HCT116 (cell line): ENCODE results near the gene CDK5R1. TPM values are rescaled to one million over a fixed set of nuclear protein-coding genes. Genes with fewer than 3 reads are reported as not detected.

ENCODE experiments used
- ATAC-seq: fragments of 200-7000 bp; cut with Tn5 transposase; 2 replicates; pipeline ENCODE4 v1.9.1; 2020; ENCODE audit warnings: mild to moderate bottlenecking, moderate library complexity
- BruUV-seq: library from RNA; stranded (reverse); fragments of 400-500 nt; replicated peaks from 2 replicates; lab custom pipeline; 2021; lab: Mats Ljungman, UMichigan
- CTCF ChIA-PET: fragments of 300-600 bp; sonication (Branson Sonifier 250); formaldehyde crosslinking; loops from one replicate; lab custom pipeline; 2021; ENCODE audit warnings: antibody characterized with exemption; lab: Charles Lee
- POLR2A ChIA-PET: fragments of 300-600, 350-600 bp; sonication (Branson Sonifier 250); formaldehyde crosslinking; loops from one replicate; lab custom pipeline; 2021; ENCODE audit warnings: antibody characterized with exemption; lab: Charles Lee
- RAD21 ChIA-PET, 2 experiments: fragments of 300-600 bp; sonication (Branson Sonifier 250); formaldehyde crosslinking; loops; one replicate each; lab custom pipeline; 2023; ENCODE audit warnings: low total read pairs in 2 of 2; ENCODE audit not compliant: uncharacterized antibody in 2 of 2, unreplicated experiment in 2 of 2, low non-redundant PET in 1 of 2; lab: Charles Lee
- DNase-seq: peaks from one replicate; pipeline ENCODE4 v3.0.0-alpha.2; 2010; ENCODE audit warnings: low read depth, low spot score
- H2AFZ ChIP-seq: fragments of 200-600 bp; shearing (Covaris generic), sonication (generic); 2 replicates; pipeline ENCODE4 v1.6.1; 2017; ENCODE audit warnings: low read depth, mixed run types, mixed read lengths, antibody characterized with exemption, low read length; ENCODE audit not compliant: poor library complexity, severe bottlenecking
- H3K27ac ChIP-seq: 2 replicates; pipeline ENCODE4 v1.5.1; 2012; ENCODE audit warnings: low read depth, low read length
- H3K27me3 ChIP-seq: fragments of 200-600 bp; sonication (generic); 2 replicates; pipeline ENCODE4 v1.6.1; 2016; ENCODE audit warnings: mixed run types, low read length, mixed read lengths; ENCODE audit not compliant: insufficient read depth
- H3K36me3 ChIP-seq, 2 experiments: fragments of 200-500 bp in 1 of 2; fragments of 200-600 bp in 1 of 2; sonication (Bioruptor generic) in 1 of 2; sonication (generic) in 1 of 2; 2 replicates each; pipeline versions ENCODE4 v1.5.1 to v1.6.1; 2014 to 2016; ENCODE audit warnings: low read length in 2 of 2, inconsistent platforms in 1 of 2, mixed read lengths in 1 of 2, mixed run types in 1 of 2; ENCODE audit not compliant: insufficient read depth in 2 of 2, control insufficient read depth in 1 of 2
- H3K4me1 ChIP-seq, 2 experiments: fragments of 200-600 bp in 1 of 2; sonication (generic) in 1 of 2; 2 replicates each; pipeline versions ENCODE4 v1.5.1 to v1.6.1; 2012 to 2017; ENCODE audit warnings: low read length in 2 of 2, inconsistent platforms in 1 of 2, mild to moderate bottlenecking in 1 of 2, mixed read lengths in 1 of 2, mixed run types in 1 of 2, moderate library complexity in 1 of 2; ENCODE audit not compliant: insufficient read depth in 2 of 2, control insufficient read depth in 1 of 2
- H3K4me2 ChIP-seq: fragments of 200-600 bp; sonication (generic); 2 replicates; pipeline ENCODE4 v1.6.1; 2017; ENCODE audit warnings: mixed run types, low read length, mixed read lengths
- H3K4me3 ChIP-seq, 2 experiments: fragments of 200-600 bp in 1 of 2; sonication (generic) in 1 of 2; replicated peaks in 1 of 2; 2 replicates each; pipeline ENCODE4 v1.5.1; 2011 to 2016; ENCODE audit warnings: low read length in 2 of 2, control low read depth in 1 of 2, low read depth in 1 of 2, mild to moderate bottlenecking in 1 of 2, mixed read lengths in 1 of 2, mixed run types in 1 of 2
- H3K79me2 ChIP-seq: fragments of 200-600 bp; sonication (generic); 2 replicates; pipeline ENCODE4 v1.6.1; 2017; ENCODE audit warnings: mild to moderate bottlenecking, mixed run types, low read length, moderate library complexity, mixed read lengths; ENCODE audit not compliant: insufficient read depth
- H3K9ac ChIP-seq: fragments of 200-600 bp; sonication (generic); 2 replicates; pipeline ENCODE4 v1.6.1; 2016; ENCODE audit warnings: low read length, mixed read lengths
- H3K9me2 ChIP-seq: fragments of 200-600 bp; sonication (generic), shearing (Covaris generic); 2 replicates; pipeline ENCODE4 v1.6.1; 2017; ENCODE audit warnings: mixed run types, mild to moderate bottlenecking, moderate library complexity; ENCODE audit not compliant: insufficient read depth
- H3K9me3 ChIP-seq, 2 experiments: fragments of 200-500 bp in 1 of 2; fragments of 200-600 bp in 1 of 2; sonication (Bioruptor generic) in 1 of 2; sonication (generic) in 1 of 2; 2 replicates each; pipeline ENCODE4 v1.6.1; 2014 to 2017; ENCODE audit warnings: low read length in 2 of 2, mixed read lengths in 2 of 2, inconsistent platforms in 1 of 2, low read depth in 1 of 2, mild to moderate bottlenecking in 1 of 2, mixed run types in 1 of 2, moderate library complexity in 1 of 2; ENCODE audit not compliant: control insufficient read depth in 1 of 2, insufficient read depth in 1 of 2
- H4K20me1 ChIP-seq: fragments of 200-600 bp; sonication (generic), shearing (Covaris generic); 2 replicates; pipeline ENCODE4 v1.6.1; 2017; ENCODE audit warnings: mixed run types, mild to moderate bottlenecking, moderate library complexity; ENCODE audit not compliant: insufficient read depth
- ATF3 ChIP-seq: IDR thresholded peaks from 2 replicates; pipeline ENCODE4 v1.6.1; 2012
- CEBPB ChIP-seq: IDR thresholded peaks from 2 replicates; pipeline ENCODE4 v1.6.1; 2012; ENCODE audit warnings: low read depth
- CTCF ChIP-seq, 3 experiments: fragments of 200-600 bp in 1 of 3; sonication (generic) in 1 of 3; IDR thresholded peaks in 2 of 3; conservative IDR thresholded peaks in 1 of 3; 2 replicates each; pipeline ENCODE4 v1.5.1; 2012 to 2017; ENCODE audit warnings: low read depth in 2 of 3, low read length in 2 of 3, antibody characterized with exemption in 1 of 3, borderline replicate concordance in 1 of 3, control low read depth in 1 of 3, mild to moderate bottlenecking in 1 of 3, mixed read lengths in 1 of 3, mixed run types in 1 of 3, moderate library complexity in 1 of 3; ENCODE audit not compliant: insufficient read depth in 1 of 3
- EGR1 ChIP-seq: IDR thresholded peaks from 2 replicates; pipeline ENCODE4 v1.6.1; 2012; ENCODE audit warnings: low read depth
- EZH2 ChIP-seq: fragments of 200-600 bp; sonication (generic); IDR thresholded peaks from 2 replicates; pipeline ENCODE4 v1.6.1; 2017; ENCODE audit warnings: antibody characterized with exemption, mixed run types
- EZH2phosphoT487 ChIP-seq: fragments of 200-600 bp; IDR thresholded peaks from 2 replicates; pipeline ENCODE4 v1.6.1; 2018; ENCODE audit warnings: antibody characterized with exemption, borderline replicate concordance
- JUND ChIP-seq: IDR thresholded peaks from 2 replicates; pipeline ENCODE4 v1.6.1; 2012
- MAX ChIP-seq: IDR thresholded peaks from 2 replicates; pipeline ENCODE4 v1.6.1; 2012
- POLR2AphosphoS5 ChIP-seq: IDR thresholded peaks from 2 replicates; pipeline ENCODE4 v1.6.1; 2011; ENCODE audit warnings: mild to moderate bottlenecking, low read depth, low read length, moderate library complexity
- RAD21 ChIP-seq: IDR thresholded peaks from 2 replicates; pipeline ENCODE4 v1.6.1; 2012; ENCODE audit warnings: low read depth, mild to moderate bottlenecking
- SIN3A ChIP-seq: IDR thresholded peaks from 2 replicates; pipeline ENCODE4 v1.6.1; 2012; ENCODE audit warnings: low read depth
- SRF ChIP-seq: IDR thresholded peaks from 2 replicates; pipeline ENCODE4 v1.6.1; 2012; ENCODE audit warnings: low read depth
- ZBTB33 ChIP-seq: IDR thresholded peaks from 2 replicates; pipeline ENCODE4 v1.6.1; 2011; ENCODE audit warnings: mild to moderate bottlenecking, low read length, moderate library complexity; ENCODE audit not compliant: insufficient replicate concordance; ENCODE audit errors: extremely low read depth
- ZFX ChIP-seq: fragments of 450-650 bp; IDR thresholded peaks from 2 replicates; pipeline ENCODE4 v1.6.1; 2017
- ZNF274 ChIP-seq: fragments of 200-500 bp; sonication (Bioruptor generic); IDR thresholded peaks from 2 replicates; pipeline ENCODE4 v1.6.1; 2014; ENCODE audit warnings: mild to moderate bottlenecking, low read depth, low read length, inconsistent platforms
- intact Hi-C: fragments of 100-400 bp; cut with micrococcal nuclease; formaldehyde crosslinking; loops from 2 replicates; pipeline ENCODE4 v1.10.0; 2022
- total RNA-seq: library from RNA; stranded (reverse); gene quantifications from one replicate; pipeline ENCODE4 v1.2.1, GENCODE V29; 2021; ENCODE audit not compliant: unreplicated experiment

The CDK5R1 gene
- total RNA-seq, 1 experiment from 2014 or later, result 5.4 TPM

DNA sequence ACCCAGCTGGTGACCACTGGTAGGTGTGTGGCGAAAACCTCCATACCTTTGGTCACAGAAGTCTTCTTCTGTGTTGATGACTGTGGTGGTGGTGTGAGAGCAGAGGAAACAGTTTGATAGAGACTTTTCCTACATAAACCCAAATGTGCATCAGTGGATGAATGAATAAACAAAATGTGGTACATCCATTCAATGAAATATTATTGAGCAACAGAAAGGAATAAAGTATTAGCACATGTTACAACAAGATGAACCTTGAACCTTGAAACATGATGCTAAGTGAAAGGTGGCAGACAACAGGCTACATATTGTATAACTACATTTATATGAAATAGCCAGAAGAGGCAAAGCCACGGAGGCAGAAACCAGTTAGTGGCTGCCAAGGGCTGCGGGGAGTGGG is 15.2 kb downstream of the CDK5R1 start (continued):
- TF ChIP-seq CTCF (IDR thresholded peaks at IDR 0.05 in 2 of 3, conservative IDR thresholded peaks at IDR 0.05 in 1 of 3; ENCODE audit: borderline replicate concordance in 1 of 3, insufficient read depth in 1 of 3, low read depth in 2 of 3, low read length in 2 of 3) (no peak), EZH2phosphoT487 (no peak), POLR2AphosphoS5 (no peak), EGR1 (no peak), SIN3A (no peak), SRF (no peak), ATF3 (no peak), RAD21 (no peak), ZFX (no peak), ZNF274 (no peak), ZBTB33 (no peak), CEBPB (no peak)

GRCh38 chr17:32502710-32503109 is 15.9 kb downstream of the CDK5R1 start:
- H3K4me1 ChIP-seq, result peaks cover 27 to 36% of the 10 kb centered on the region in 2 experiments

More at GRCh38 chr17:32502710-32503109, 15.9 kb downstream of the CDK5R1 start:
- intact Hi-C loops, result no loop called here
- BruUV-seq, result no TSS peak
- DNase-seq (no peak), ATAC-seq (no peak)
- 0 out of 2 replicates have a peak overlapping the region, but pooled peaks have one; percentile 20 for H3K9ac ChIP-seq
- H3K27me3 ChIP-seq, result no peaks in the 10 kb centered on the region
- H3K27ac ChIP-seq, result no peak overlapping the region
- no peak overlapping the region for H3K4me3 ChIP-seq
- no peak for TF ChIP-seq MAX
- no peak for TF ChIP-seq ZFX
- TF ChIP-seq JUND, result no peak
- TF ChIP-seq SRF, result no peak
- TF ChIP-seq EZH2, result no peak
- POLR2A ChIA-PET, result no interaction called here
- RAD21 ChIA-PET, result no interaction called here
- no peaks in the 10 kb centered on the region for H3K9me2 ChIP-seq
- H3K4me2 ChIP-seq, result peak overlapping the region; percentile 72
- no peaks in the 10 kb centered on the region for H3K9me3 ChIP-seq
- no peak overlapping the region for H2AFZ ChIP-seq
- CTCF ChIA-PET, result no interaction called here
- no peaks in the 10 kb centered on the region for H3K79me2 ChIP-seq
- no peaks in the 10 kb centered on the region for H3K36me3 ChIP-seq
- H4K20me1 ChIP-seq, result no peaks in the 10 kb centered on the region
